Stimulated activated naive B cell treated with anti-CD40 and anti-IgM and Interleukin-4, amounts not matched to agents 10 μg/mL and 1 μg/mL and 100 μg/mL, for 72 hours (primary cell): Measurements from ENCODE around the gene SURF2.
"Not testable (repeated sequence)": the region's sequence is repeated elsewhere in the genome, so short reads cannot be mapped to it uniquely, and the experiment has no call there.

Experiments used
- ATAC-seq, 2 donors: fragments of 150-1000 bp; cut with Tn5 transposase; replicated peaks; 2 replicates each; pipeline ENCODE4 v1.10.0; 2021; ENCODE audit warnings: moderate library complexity in 1 of 2
- DNase-seq: peaks from one replicate; pipeline ENCODE4 v3.0.0; 2021
- H3K27ac Mint-ChIP-seq: one replicate; pipeline ENCODE4 v1.8.0; 2022; ENCODE audit warnings: mild to moderate bottlenecking, mixed read lengths
- H3K27me3 Mint-ChIP-seq, 2 donors: one replicate each; pipeline ENCODE4 v1.8.0; 2022; ENCODE audit warnings: mixed read lengths in 2 of 2
- H3K36me3 Mint-ChIP-seq, 2 donors: one replicate each; pipeline ENCODE4 v1.8.0; 2022; ENCODE audit warnings: mixed read lengths in 2 of 2, mild to moderate bottlenecking in 1 of 2
- H3K4me1 Mint-ChIP-seq, 2 donors: one replicate each; pipeline ENCODE4 v1.8.0; 2022; ENCODE audit warnings: mixed read lengths in 2 of 2, mild to moderate bottlenecking in 1 of 2
- H3K4me3 Mint-ChIP-seq, 2 donors: one replicate each; pipeline ENCODE4 v1.8.0; 2022; ENCODE audit warnings: mild to moderate bottlenecking in 2 of 2, mixed read lengths in 2 of 2, moderate library complexity in 1 of 2
- H3K9me3 Mint-ChIP-seq, 2 donors: one replicate each; pipeline ENCODE4 v1.8.0; 2022; ENCODE audit warnings: mixed read lengths in 2 of 2, mild to moderate bottlenecking in 1 of 2

The SURF2 gene

GRCh38 chr9:133331221-133331620 is 25.1 kb upstream of the SURF2 start:
- peaks cover 51 to 63% of the 10 kb centered on the region in 2 donors for H3K36me3 Mint-ChIP-seq
- peak overlapping the region; percentile 5 for H3K27ac Mint-ChIP-seq
- ATAC-seq = no peak
- peaks cover 21 to 65% of the 10 kb centered on the region in 2 donors for H3K4me1 Mint-ChIP-seq
- no peak for DNase-seq
- no peak overlapping the region for H3K4me3 Mint-ChIP-seq
- H3K27me3 Mint-ChIP-seq = no peaks in the 10 kb centered on the region
- H3K9me3 Mint-ChIP-seq = no peaks in the 10 kb centered on the region

GRCh38 chr9:133331641-133332380 is 24.5 kb upstream of the SURF2 start:
- no peaks in the 10 kb centered on the region for H3K9me3 Mint-ChIP-seq
- DNase-seq (no peak), ATAC-seq (no peak)
- H3K27me3 Mint-ChIP-seq = no peaks in the 10 kb centered on the region
- H3K27ac Mint-ChIP-seq = no peak overlapping the region
- H3K4me1 Mint-ChIP-seq = peaks cover 26 to 71% of the 10 kb centered on the region in 2 donors
- peaks cover 52 to 68% of the 10 kb centered on the region in 2 donors for H3K36me3 Mint-ChIP-seq
- H3K4me3 Mint-ChIP-seq = no peak overlapping the region

DNA sequence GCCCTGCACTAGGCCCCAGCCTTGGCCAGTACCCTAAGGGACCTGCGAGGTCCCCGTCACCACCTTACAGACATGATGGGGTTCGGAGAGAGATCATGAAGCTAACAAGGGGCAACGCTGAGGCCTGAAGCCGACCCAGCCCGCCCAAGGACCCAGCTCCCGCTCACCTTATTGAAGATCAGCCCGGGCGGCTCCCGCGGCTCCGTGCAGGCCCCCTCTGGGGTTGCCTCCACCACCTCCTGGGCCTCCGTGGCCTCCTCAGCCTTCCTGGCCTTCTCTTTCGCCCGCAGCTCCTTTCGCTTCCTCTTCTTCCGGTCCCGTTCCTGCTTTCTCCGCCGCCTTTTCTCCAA is 24.0 kb upstream of the SURF2 start:
- Mint-ChIP-seq H3K4me3 (no peak overlapping the region), H3K36me3 (peaks cover 52 to 68% of the 10 kb centered on the region in 2 donors), H3K9me3 (no peaks in the 10 kb centered on the region), H3K27ac (peak overlapping the region; percentile 72), H3K4me1 (peaks cover 28 to 76% of the 10 kb centered on the region in 2 donors), H3K27me3 (no peaks in the 10 kb centered on the region)
- ATAC-seq = no peak
- DNase-seq = no peak

DNA sequence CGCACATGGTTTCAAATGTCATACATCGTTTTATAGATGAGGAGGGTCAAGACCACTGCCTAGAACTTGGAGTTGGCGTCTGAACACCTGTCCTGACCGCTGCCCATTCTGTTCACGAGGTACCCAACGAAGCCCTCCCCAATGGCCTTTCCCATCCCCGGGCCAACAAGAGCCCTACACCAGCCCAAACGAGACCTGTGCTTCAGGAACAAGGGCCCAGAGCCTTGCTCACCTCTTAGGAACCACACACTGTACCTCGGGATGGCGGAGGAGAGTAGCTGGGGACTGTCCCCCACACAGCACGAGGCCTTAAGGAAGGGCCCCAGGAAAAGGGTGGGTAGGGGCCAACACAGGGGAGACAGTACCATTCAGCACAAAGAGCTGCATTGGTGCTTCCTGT is 23.3 kb upstream of the SURF2 start:
- H3K36me3 Mint-ChIP-seq = peaks cover 52 to 68% of the 10 kb centered on the region in 2 donors
- DNase-seq = no peak
- no peak overlapping the region for H3K4me3 Mint-ChIP-seq
- H3K4me1 Mint-ChIP-seq = peaks cover 30 to 83% of the 10 kb centered on the region in 2 donors
- no peaks in the 10 kb centered on the region for H3K9me3 Mint-ChIP-seq
- peak overlapping the region; percentile 25 for H3K27ac Mint-ChIP-seq
- no peaks in the 10 kb centered on the region for H3K27me3 Mint-ChIP-seq
- no peak for ATAC-seq

GRCh38 chr9:133333566-133333965 is 22.8 kb upstream of the SURF2 start:
- H3K27ac Mint-ChIP-seq = no peak overlapping the region
- no peaks in the 10 kb centered on the region for H3K27me3 Mint-ChIP-seq
- H3K4me3 Mint-ChIP-seq = peak overlapping the region in 1 of 2 donors; percentile 97
- peaks cover 47 to 65% of the 10 kb centered on the region in 2 donors for H3K36me3 Mint-ChIP-seq
- ATAC-seq = no peak
- no peak for DNase-seq
- peaks cover 30 to 83% of the 10 kb centered on the region in 2 donors for H3K4me1 Mint-ChIP-seq
- no peaks in the 10 kb centered on the region for H3K9me3 Mint-ChIP-seq

- no peak for DNase-seq
Measured at GRCh38 chr9:133334161-133334560, 22.2 kb upstream of the SURF2 start.

GRCh38 chr9:133334888-133335287 is 21.5 kb upstream of the SURF2 start:
- not testable (repeated sequence) for DNase-seq

More at GRCh38 chr9:133334161-133334560, 22.2 kb upstream of the SURF2 start:
- peak overlapping the region; percentile 90 for H3K27ac Mint-ChIP-seq
- H3K4me3 Mint-ChIP-seq = peak overlapping the region; percentile 48 to 97
- no peak for ATAC-seq
- no peaks in the 10 kb centered on the region for H3K9me3 Mint-ChIP-seq
- peaks cover 46 to 66% of the 10 kb centered on the region in 2 donors for H3K36me3 Mint-ChIP-seq
- no peaks in the 10 kb centered on the region for H3K27me3 Mint-ChIP-seq
- peaks cover 30 to 83% of the 10 kb centered on the region in 2 donors for H3K4me1 Mint-ChIP-seq

GRCh38 chr9:133335924-133336811 is 20.2 kb upstream of the SURF2 start, which contains the start of gene SURF6:
Gene SURF6 (minus strand): TSS chr9:133336188. CDS start chr9:133336132, 56 bp downstream.
- peak within 1 kb of the TSS; percentile 94 to 97 for H3K4me3 Mint-ChIP-seq
- H3K36me3 Mint-ChIP-seq = peaks cover 52 to 74% of the 10 kb centered on the region in 2 donors
- peaks cover 0 to 4% of the 10 kb centered on the region in 2 donors for H3K9me3 Mint-ChIP-seq
- H3K27ac Mint-ChIP-seq = peak within 1 kb of the TSS; percentile 98
- DNase-seq (peak; percentile 93), ATAC-seq (peak; percentile 94 to 96)
- H3K27me3 Mint-ChIP-seq = no peaks in the 10 kb centered on the region
- H3K4me1 Mint-ChIP-seq = peaks cover 42 to 84% of the 10 kb centered on the region in 2 donors

More at GRCh38 chr9:133334888-133335287, 21.5 kb upstream of the SURF2 start:
- H3K9me3 Mint-ChIP-seq, H3K27me3 Mint-ChIP-seq, ATAC-seq: not testable (repeated sequence)
- Mint-ChIP-seq H3K27ac (peak overlapping the region; percentile 90), H3K36me3 (peaks cover 51 to 68% of the 10 kb centered on the region in 2 donors), H3K4me3 (peak overlapping the region; percentile 94 to 97), H3K4me1 (peaks cover 33 to 83% of the 10 kb centered on the region in 2 donors)

GRCh38 chr9:133339641-133340040 is 16.7 kb upstream of the SURF2 start:
- H3K36me3 Mint-ChIP-seq = peaks cover 48 to 71% of the 10 kb centered on the region in 2 donors
- H3K9me3 Mint-ChIP-seq = peaks cover 0 to 4% of the 10 kb centered on the region in 2 donors

GRCh38 chr9:133340256-133340655 is 16.1 kb upstream of the SURF2 start:
- no peaks in the 10 kb centered on the region for H3K27me3 Mint-ChIP-seq
- DNase-seq (no peak), ATAC-seq (no peak)
- peaks cover 52 to 72% of the 10 kb centered on the region in 2 donors for H3K36me3 Mint-ChIP-seq
- H3K4me1 Mint-ChIP-seq = peaks cover 47 to 79% of the 10 kb centered on the region in 2 donors
- peak overlapping the region; percentile 92 for H3K27ac Mint-ChIP-seq
- no peak overlapping the region for H3K4me3 Mint-ChIP-seq
- H3K9me3 Mint-ChIP-seq = peaks cover 0 to 4% of the 10 kb centered on the region in 2 donors

More at GRCh38 chr9:133339641-133340040, 16.7 kb upstream of the SURF2 start:
- H3K27ac Mint-ChIP-seq = peak overlapping the region; percentile 92
- DNase-seq (no peak), ATAC-seq (no peak)
- H3K27me3 Mint-ChIP-seq = no peaks in the 10 kb centered on the region
- H3K4me3 Mint-ChIP-seq = peak overlapping the region in 1 of 2 donors; percentile 37
- peaks cover 47 to 78% of the 10 kb centered on the region in 2 donors for H3K4me1 Mint-ChIP-seq

DNA sequence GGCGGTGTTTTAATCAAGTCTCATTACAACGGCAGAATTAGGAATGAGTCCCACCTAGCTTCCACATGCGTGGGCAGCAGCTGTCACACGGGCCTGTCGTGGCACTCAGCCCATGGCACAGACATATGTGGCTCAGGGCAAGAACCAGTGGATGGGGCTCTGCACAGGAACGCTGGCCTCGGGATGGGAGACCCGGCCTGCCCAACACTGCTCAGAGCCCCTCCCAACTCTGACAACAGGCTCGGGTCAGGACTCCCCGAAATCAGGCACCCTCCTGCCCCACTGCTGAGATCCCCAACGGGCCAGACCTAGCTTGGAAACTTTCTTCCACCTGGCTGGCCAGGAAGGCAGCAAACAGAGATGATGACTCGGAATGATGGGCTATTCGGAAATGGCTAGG is 15.4 kb upstream of the SURF2 start:
- peaks cover 49 to 68% of the 10 kb centered on the region in 2 donors for H3K36me3 Mint-ChIP-seq
- H3K4me1 Mint-ChIP-seq = peaks cover 45 to 81% of the 10 kb centered on the region in 2 donors

DNA sequence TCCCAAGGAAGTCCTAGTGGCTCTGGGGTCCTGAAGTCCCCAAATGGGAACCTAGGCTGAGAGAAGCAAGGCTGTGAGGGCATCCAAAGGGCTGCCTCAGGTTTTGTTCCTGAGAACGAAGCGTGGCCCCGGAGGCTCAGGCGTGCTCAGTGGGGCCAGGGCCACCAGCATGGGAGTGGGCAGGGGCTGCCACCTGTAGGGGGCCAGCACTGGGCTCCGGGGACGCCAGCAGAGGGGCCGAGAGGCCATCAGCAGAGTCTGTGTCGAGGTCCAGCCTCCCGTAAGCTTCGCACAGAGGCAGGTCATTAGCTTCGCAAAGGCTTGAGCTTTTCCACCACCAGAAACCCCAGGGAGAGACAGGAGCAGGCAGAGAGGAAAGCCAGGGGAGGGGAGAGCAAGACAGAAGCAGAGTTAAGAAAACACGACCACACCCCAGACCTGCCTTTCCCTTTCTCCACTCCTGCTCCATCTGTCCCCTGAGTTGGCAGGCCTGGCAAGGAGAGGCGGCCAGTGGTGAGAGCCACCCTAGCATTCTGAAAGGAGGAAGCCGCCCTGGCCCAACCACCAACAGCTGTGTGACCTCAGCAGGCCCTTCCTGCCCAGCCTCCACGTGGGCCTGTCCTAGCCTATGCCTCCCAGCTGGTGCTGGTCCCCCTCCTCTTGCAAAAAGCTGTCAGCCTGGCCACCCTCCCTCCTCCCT is 14.8 kb upstream of the SURF2 start:
- peak overlapping the region in 1 of 2 donors; percentile 19 for H3K4me3 Mint-ChIP-seq
- H3K36me3 Mint-ChIP-seq = peaks cover 47 to 68% of the 10 kb centered on the region in 2 donors
- no peaks in the 10 kb centered on the region for H3K27me3 Mint-ChIP-seq
- DNase-seq (no peak), ATAC-seq (peak; percentile 60 to 65)
- H3K27ac Mint-ChIP-seq = peak overlapping the region; percentile 86
- H3K9me3 Mint-ChIP-seq = peaks cover 0 to 4% of the 10 kb centered on the region in 2 donors
- H3K4me1 Mint-ChIP-seq = peaks cover 46 to 83% of the 10 kb centered on the region in 2 donors

More for the DNA sequence above, 15.4 kb upstream of the SURF2 start:
- Mint-ChIP-seq H3K27ac (peak overlapping the region; percentile 92), H3K27me3 (no peaks in the 10 kb centered on the region), H3K9me3 (peaks cover 0 to 4% of the 10 kb centered on the region in 2 donors), H3K4me3 (no peak overlapping the region)
- DNase-seq = no peak
- no peak for ATAC-seq

- Mint-ChIP-seq H3K36me3 (peaks cover 47 to 72% of the 10 kb centered on the region in 2 donors), H3K4me1 (peaks cover 47 to 83% of the 10 kb centered on the region in 2 donors), H3K4me3 (peak overlapping the region in 1 of 2 donors; percentile 19)
Measured at GRCh38 chr9:133342069-133342406, 14.3 kb upstream of the SURF2 start.

More at GRCh38 chr9:133342069-133342406, 14.3 kb upstream of the SURF2 start:
- ATAC-seq = no peak
- Mint-ChIP-seq H3K27me3 (no peaks in the 10 kb centered on the region), H3K27ac (peak overlapping the region; percentile 86), H3K9me3 (peaks cover 0 to 4% of the 10 kb centered on the region in 2 donors)
- DNase-seq = no peak
